Lung microvascular endothelial cell (primary cell): ENCODE measurements around the gene ABCB8. TPM values are rescaled to one million over a fixed set of nuclear protein-coding genes. Genes with fewer than 3 reads are reported as not detected.
A peak's percentile ranks its signal among the peaks of the same experiment; 100 is the strongest.
"Not testable (repeated sequence)": the region's sequence is repeated elsewhere in the genome, so short reads cannot be mapped to it uniquely, and the experiment has no call there.

Experiments used
- DNase-seq, 2 donors: peaks; one replicate each; pipeline versions ENCODE4 v3.0.0 to v3.0.0-alpha.2; 2010; ENCODE audit warnings: low read depth in 2 of 2
- total RNA-seq: library from RNA; depleted of rRNA; stranded (reverse); fragments of >200 nt; gene quantifications from 2 replicates; pipeline ENCODE4 v1.2.1, GENCODE V29; 2014

ABCB8 gene
- total RNA-seq, 1 donor from 2014 or later: 10.3 TPM

DNA sequence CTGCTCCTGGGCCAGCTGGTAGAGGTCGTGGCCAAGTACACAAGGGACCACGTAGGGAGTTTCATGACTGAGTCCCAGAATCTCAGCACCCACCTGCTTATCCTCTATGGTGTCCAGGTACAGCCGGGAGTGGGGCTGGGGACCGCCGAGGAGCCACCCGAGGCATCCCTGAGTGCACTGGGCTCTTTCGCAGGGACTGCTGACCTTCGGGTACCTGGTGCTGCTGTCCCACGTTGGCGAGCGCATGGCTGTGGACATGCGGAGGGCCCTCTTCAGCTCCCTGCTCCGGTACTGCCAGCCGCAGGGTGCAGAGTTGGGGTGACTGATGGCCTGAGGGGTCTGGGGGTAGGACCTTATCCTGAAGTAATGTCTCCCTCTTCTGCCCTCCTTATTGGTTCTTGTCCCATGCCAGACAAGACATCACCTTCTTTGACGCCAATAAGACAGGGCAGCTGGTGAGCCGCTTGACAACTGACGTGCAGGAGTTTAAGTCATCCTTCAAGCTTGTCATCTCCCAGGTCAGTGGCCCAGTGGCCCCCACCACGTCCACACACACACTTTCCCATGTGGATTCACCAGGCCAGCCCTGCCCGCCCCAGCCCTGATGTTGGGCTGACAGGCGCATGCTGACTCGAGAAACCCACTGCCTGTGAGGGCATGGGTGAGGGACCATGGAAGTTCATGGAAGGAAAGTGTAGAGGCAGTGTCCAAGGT, 6.2 kb downstream of the ABCB8 start:
- DNase-seq: no peak

- DNase-seq: no peak
These were observed 6.9 kb downstream of the ABCB8 start for GRCh38 chr7:151035026-151035717.

DNA sequence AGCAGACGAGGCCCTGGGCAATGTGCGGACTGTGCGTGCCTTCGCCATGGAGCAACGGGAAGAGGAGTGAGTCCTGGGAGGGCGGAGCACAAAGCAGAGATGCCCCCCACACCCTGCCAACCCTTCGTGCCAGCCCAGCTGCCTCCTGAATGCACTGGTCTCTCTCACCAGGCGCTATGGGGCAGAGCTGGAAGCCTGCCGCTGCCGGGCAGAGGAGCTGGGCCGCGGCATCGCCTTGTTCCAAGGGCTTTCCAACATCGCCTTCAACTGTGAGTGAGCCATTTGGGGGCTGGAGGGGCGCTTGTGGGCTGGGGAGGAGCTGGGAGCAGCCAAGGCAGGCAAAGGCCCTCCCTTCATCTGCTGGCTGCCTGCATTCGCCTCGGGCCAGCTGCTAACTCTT, 7.7 kb downstream of the ABCB8 start:
- DNase-seq: no peak

DNA sequence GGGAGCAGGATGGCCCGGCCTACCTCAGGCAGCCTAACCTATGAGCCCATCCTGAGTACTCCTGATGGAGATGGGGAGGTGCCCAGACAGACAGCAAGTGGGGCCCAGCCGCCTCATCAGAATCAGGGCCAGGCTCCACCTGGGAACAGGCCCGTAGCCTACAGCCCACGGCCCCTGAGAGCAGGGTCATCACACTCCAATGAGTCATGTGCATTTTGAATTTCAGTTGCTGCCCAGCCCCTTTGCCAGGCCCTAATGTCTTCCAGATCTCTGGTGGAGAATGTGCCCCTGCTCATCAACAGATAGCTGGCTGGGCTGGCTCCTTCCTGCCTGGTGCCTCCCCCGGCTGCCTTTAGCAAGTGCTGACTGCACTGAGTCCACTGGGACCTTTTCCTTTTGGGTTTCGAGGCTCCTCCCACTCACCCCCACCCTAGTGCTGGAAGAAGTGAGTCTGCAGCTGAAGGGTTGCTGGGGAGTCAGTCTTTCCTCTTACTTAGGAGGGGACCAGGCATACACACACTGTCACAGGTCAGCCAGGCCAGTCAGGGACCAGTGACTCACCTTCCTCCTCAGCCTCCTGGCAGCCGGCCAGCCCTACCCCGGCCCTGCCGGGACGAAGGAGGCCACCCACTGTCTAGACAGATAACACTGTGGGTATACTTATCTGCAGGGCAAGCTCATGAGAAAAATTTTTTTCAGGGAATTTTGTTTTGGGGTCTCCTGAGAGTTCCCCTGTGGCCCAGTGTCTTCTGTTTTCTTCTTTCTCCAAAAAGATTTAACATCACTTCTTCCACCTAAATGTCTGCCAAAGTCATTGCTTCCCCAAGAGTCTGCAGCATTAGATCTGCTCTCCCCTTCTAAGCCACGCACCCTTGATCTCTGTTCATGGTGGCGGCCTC, 10.9 kb downstream of the ABCB8 start:
- peak; percentile 81 to 96 for DNase-seq

- DNase-seq: peak in 1 of 2 donors; percentile 32
These were observed 11.7 kb downstream of the ABCB8 start for GRCh38 chr7:151039850-151040548.

GRCh38 chr7:151040616-151041375, 12.5 kb downstream of the ABCB8 start:
- no peak for DNase-seq

DNA sequence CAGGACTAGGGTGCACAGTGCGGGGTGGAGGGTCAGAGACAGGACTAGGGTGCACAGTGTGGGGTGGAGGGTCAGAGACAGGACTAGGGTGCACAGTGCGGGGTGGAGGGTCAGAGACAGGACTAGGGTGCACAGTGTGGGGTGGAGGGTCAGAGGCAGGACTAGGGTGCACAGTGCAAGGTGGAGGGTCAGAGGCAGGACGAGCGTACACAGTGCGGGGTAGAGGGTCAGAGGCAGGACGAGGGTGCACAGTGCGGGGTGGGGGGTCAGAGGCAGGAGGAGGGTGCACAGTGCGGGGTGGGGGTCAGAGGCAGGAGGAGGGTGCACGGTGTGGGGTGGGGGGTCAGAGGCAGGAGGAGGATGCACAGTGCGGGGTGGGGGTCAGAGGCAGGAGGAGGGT, 15.2 kb downstream of the ABCB8 start:
- DNase-seq: not testable (repeated sequence)

- no peak for DNase-seq
These were observed 15.7 kb downstream of the ABCB8 start for GRCh38 chr7:151043959-151044358.

GRCh38 chr7:151045262-151045661, 17.0 kb downstream of the ABCB8 start:
- DNase-seq: no peak

DNA sequence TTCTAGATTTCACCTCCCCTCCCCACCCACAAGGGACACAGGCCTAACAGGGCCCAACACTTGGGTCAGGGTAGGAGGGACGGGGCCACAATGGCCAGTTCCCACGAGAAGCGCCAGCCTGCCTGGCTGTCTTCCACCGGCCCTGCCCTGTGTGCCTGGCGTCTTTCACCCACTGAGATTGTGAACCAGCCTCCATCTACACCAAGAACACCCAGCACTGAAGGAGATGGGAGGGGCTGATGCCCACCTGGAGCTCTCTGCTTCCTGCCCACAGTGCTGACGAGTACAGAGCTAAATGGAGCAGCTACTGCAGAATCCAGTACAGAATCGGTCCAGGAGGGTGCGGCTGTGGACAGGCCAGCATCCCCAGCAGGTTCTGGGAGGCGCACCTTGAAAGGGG, 17.7 kb downstream of the ABCB8 start:
- DNase-seq: no peak

- peak in 1 of 2 donors; percentile 25 for DNase-seq
These were observed 18.6 kb downstream of the ABCB8 start for GRCh38 chr7:151046603-151047573.

DNA sequence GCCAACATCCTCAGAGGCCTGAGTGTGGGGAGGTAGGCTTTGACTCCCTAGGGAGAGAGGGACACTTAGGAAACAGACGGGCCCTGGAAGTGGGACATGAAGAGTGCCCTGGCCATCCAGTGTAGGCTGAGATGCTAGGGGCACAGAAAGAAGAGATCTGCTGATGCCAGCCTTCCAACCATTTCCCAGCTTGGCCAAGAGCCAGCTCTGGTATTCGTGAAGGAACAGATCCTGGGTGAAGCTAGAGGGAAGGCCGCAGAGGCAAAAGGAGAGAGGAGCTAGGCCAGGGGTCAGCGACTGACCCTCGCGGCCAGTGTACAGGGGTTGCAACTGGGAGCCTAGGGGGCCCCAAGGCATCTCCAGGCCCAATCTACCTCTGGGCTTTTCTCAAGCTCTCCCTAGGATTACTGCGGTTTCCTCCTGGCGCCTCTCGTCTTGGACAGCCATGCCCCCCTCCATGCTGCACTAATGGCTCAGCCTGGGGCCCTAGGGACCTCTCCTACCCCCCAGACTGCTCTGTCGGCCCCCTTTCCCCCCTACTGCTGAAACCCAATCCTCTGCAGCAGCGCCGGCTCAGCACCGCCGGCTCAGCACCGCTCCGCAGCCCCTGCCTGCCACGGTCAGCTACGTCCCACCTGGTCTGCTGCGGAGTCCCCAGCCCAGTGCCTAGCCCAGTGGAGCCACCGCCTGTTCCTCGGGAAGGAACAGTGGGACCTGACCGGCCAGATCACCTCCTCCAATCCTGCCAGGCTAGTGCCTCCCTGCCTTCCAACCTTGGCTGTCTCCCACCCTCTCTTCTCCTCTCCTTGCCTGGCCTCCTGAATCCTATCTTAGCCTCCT, 19.9 kb downstream of the ABCB8 start, which contains the start of gene ASIC3:
TSS of gene ASIC3 (plus strand) at position 556 of the 840 bp plus-strand sequence. CDS start 355 bp downstream, outside the sequence.
- DNase-seq: no peak

DNA sequence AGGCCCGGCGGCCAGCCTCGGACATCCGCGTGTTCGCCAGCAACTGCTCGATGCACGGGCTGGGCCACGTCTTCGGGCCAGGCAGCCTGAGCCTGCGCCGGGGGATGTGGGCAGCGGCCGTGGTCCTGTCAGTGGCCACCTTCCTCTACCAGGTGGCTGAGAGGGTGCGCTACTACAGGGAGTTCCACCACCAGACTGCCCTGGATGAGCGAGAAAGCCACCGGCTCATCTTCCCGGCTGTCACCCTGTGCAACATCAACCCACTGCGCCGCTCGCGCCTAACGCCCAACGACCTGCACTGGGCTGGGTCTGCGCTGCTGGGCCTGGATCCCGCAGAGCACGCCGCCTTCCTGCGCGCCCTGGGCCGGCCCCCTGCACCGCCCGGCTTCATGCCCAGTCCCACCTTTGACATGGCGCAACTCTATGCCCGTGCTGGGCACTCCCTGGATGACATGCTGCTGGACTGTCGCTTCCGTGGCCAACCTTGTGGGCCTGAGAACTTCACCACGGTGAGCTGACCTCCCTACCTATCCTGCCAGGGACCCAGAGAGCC, 20.7 kb downstream of the ABCB8 start:
- DNase-seq: no peak

DNA sequence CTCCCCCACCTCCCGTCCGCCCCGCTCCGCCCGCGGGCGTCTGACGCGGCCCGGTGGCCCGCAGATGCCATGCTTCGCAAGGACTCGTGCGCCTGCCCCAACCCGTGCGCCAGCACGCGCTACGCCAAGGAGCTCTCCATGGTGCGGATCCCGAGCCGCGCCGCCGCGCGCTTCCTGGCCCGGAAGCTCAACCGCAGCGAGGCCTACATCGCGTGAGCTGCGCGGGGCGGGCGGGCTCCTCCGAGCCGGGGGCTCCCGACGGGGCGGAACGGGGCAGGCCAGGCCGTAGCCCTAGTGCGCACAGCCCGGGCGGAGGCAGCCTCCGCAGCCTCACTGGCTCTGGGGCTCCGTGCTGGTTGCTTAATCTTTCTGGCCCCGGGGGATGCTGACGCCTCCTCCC, 22.9 kb downstream of the ABCB8 start:
- DNase-seq: peak; percentile 80 to 85

DNA sequence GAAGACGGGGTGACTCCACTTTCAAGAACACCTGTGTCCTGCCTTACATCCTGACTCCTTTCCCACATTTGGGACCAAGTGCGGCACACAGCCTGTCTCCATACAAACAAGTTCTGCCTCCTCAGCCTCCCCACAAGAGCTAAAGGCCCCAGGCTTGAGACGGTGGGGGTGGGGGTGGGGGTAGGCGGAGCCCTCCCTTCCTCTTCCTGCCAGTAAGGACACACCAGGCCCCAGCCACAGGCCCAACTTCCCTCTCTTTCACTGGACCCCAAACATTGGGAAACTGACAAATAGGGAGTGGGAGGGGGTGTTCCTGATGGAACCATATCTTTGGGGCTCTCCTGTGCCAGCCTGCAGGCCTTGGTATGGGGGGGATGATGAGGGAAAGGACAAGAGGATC, 24.8 kb downstream of the ABCB8 start:
- DNase-seq: no peak

- no peak for DNase-seq
These were observed 25.5 kb downstream of the ABCB8 start for GRCh38 chr7:151053751-151054150.

DNA sequence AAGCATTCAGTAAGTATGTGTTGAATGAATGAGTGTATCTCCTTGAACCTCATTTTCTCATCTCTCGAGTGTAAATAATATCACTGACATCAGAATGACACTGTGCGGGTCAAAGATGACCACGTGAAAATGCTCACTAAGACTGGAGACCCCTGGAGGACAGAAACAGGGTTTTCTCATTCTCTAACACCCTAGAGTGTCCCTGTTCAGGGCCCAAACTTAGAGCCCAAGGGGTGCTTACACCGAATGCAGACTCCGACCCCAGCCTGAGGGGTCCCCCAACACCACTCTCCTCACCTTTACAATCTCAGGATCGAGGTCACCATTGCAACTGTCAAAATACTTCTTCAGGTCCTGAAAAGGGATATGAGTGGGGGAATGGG, 28.0 kb downstream of the ABCB8 start:
- DNase-seq: no peak
